T-helper 1 cell treated with Interleukin-12 subunit alpha and Interleukin-12 subunit beta and Interleukin-4 antibody, amounts not matched to agents 30 μg/mL and 1 μg/mL, for 36 hours (primary cell): ENCODE measurements around the gene SHROOM2.

Experiments
- H3K27ac Mint-ChIP-seq: one replicate; pipeline ENCODE4 v1.8.0; 2021; ENCODE audit warnings: mild to moderate bottlenecking, mixed read lengths
- H3K27me3 Mint-ChIP-seq: one replicate; pipeline ENCODE4 v1.8.0; 2021; ENCODE audit warnings: low read depth, mixed read lengths
- H3K36me3 Mint-ChIP-seq: one replicate; pipeline ENCODE4 v1.8.0; 2021; ENCODE audit warnings: low read depth, mixed read lengths
- H3K4me1 Mint-ChIP-seq: one replicate; pipeline ENCODE4 v1.8.0; 2021; ENCODE audit warnings: low read depth, mixed read lengths
- H3K4me3 Mint-ChIP-seq: one replicate; pipeline ENCODE4 v1.8.0; 2021; ENCODE audit warnings: mild to moderate bottlenecking, moderate library complexity, mixed read lengths
- H3K9me3 Mint-ChIP-seq: one replicate; pipeline ENCODE4 v1.8.0; 2021; ENCODE audit warnings: mixed read lengths

The SHROOM2 gene

DNA sequence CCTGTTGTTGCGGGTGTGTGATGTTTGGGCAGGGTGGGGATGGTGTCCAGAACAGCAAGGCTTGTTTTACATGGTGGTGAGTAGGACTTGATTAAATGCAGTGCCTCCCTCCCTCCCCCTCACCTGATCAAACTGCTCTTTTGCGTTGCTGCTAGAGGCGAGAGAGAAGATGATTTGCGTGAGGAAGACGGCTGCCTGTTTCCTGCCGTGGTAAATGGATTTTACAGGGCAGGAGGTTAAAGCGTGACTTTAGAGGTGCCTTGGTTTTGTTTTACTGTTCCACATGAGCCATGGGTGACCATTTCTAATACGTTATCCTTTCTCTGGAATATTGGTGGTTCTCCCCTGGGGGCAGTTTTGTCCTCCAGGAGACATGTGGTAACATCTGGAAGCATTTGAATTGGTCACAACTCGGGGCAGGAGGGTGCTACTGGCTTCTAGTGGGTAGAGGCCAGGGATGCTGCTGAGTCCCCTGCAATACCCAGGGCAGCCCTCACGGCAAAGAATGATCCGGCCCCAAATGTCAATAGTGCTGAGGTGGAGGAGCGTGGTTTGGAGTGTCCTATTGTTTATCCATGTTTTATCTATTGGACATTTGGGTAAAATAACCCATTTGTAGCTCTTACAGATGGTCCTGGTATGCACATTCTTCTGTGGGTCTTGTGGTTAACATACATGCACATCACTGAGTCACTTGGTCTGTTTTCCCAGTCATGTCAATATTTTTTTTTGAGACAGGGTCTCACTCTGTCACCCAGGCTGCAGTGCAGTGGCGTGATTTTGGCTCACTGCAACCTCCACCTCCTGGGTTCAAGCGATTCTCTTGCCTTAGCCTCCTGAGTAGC is 73.7 kb downstream of the SHROOM2 start:
- H3K4me3 Mint-ChIP-seq: no peak overlapping the region
- peaks cover 4% of the 10 kb centered on the region for H3K27me3 Mint-ChIP-seq
- H3K36me3 Mint-ChIP-seq: no peaks in the 10 kb centered on the region
- H3K9me3 Mint-ChIP-seq: no peaks in the 10 kb centered on the region
- no peak overlapping the region for H3K27ac Mint-ChIP-seq
- H3K4me1 Mint-ChIP-seq: no peaks in the 10 kb centered on the region

- Mint-ChIP-seq H3K36me3 (no peaks in the 10 kb centered on the region), H3K4me1 (no peaks in the 10 kb centered on the region), H3K27ac (no peak overlapping the region), H3K27me3 (peaks cover 4% of the 10 kb centered on the region), H3K4me3 (no peak overlapping the region), H3K9me3 (no peaks in the 10 kb centered on the region)
Observed at GRCh38 chrX:9860826-9861225, 74.6 kb downstream of the SHROOM2 start.

DNA sequence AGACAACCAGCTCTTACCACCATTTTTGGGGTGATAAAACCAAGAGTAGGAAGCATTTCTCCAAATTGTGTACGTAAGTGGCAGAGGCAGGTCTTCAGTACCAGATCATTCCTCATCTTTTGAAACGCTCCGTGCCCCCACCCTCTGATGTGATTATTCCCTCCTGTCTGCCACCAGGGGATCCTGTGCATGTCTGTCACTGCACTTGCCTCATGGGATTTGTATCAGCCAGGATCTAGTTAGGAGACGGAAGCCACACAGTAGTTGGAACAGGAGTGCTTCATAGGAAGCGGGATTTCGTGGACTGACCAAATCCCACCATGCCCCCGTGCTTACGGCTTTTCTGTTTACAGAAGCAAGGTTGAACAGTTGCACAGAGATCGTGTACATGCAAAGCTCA is 75.5 kb downstream of the SHROOM2 start:
- peaks cover 9% of the 10 kb centered on the region for H3K27me3 Mint-ChIP-seq
- no peak overlapping the region for H3K4me3 Mint-ChIP-seq
- no peak overlapping the region for H3K27ac Mint-ChIP-seq
- no peaks in the 10 kb centered on the region for H3K4me1 Mint-ChIP-seq
- H3K9me3 Mint-ChIP-seq: no peaks in the 10 kb centered on the region
- H3K36me3 Mint-ChIP-seq: no peaks in the 10 kb centered on the region

DNA sequence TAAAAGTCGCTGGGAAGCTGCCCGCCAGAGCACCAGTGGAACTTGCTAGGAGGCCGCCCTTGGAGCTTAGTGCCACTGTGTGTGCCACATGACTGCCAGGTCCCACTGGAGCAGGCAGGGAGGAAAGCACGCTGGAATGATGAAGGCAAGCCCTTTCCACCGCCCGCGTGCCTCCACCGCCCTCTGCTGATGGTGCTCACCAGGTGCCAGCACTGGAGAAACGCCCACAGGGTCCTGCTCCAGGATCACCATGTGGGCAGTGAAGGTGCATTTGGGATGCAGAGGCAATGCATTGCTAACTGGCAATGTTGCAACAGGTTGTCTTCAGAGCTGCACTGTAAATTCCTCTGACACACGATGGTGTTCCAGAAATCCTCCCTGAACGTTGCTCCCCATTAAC is 76.3 kb downstream of the SHROOM2 start:
- Mint-ChIP-seq H3K27ac (no peak overlapping the region), H3K4me1 (no peaks in the 10 kb centered on the region), H3K36me3 (no peaks in the 10 kb centered on the region), H3K4me3 (no peak overlapping the region), H3K9me3 (no peaks in the 10 kb centered on the region), H3K27me3 (peaks cover 17% of the 10 kb centered on the region)

- Mint-ChIP-seq H3K27me3 (peaks cover 22% of the 10 kb centered on the region), H3K27ac (no peak overlapping the region), H3K4me1 (no peaks in the 10 kb centered on the region), H3K9me3 (no peaks in the 10 kb centered on the region), H3K36me3 (no peaks in the 10 kb centered on the region), H3K4me3 (no peak overlapping the region)
Observed at GRCh38 chrX:9862953-9863352, 76.7 kb downstream of the SHROOM2 start.

GRCh38 chrX:9864011-9864410 is 77.8 kb downstream of the SHROOM2 start:
- no peak overlapping the region for H3K27ac Mint-ChIP-seq
- no peaks in the 10 kb centered on the region for H3K4me1 Mint-ChIP-seq
- no peaks in the 10 kb centered on the region for H3K36me3 Mint-ChIP-seq
- H3K9me3 Mint-ChIP-seq: no peaks in the 10 kb centered on the region
- peaks cover 22% of the 10 kb centered on the region for H3K27me3 Mint-ChIP-seq
- H3K4me3 Mint-ChIP-seq: no peak overlapping the region

DNA sequence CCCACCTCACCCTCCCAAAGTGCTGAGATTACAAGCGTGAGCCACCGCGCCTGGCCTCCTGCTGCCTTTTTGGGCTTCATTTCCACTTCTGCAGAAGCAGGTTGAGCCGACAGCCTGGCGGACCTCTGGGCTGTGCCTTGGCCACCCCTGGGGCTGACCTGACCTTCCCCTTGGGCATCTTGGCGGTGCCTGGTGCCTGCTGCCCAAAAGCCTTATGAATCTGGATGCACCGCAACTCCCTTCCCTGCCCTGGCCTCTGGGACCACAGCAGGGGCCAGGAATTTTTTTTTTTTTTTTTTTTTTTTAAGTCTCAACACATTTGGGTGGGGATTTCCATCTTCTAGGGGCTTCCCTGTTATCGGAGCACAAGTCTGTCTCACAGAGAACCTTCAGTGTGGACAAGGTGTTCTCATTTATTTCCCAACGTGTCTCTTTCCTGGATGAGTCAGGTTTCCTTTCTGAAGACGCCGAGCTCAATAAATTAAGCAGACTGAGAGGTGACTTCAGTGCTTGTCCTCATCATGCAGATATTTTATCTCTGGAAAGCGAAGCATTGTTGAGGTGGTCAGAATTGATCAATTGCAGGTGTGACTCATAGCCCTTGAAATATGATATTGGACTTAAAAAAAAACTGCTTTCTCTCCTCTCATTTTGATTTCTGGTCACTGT is 79.7 kb downstream of the SHROOM2 start:
- Mint-ChIP-seq H3K27ac (no peak overlapping the region), H3K4me1 (no peaks in the 10 kb centered on the region), H3K27me3 (peaks cover 18% of the 10 kb centered on the region)

DNA sequence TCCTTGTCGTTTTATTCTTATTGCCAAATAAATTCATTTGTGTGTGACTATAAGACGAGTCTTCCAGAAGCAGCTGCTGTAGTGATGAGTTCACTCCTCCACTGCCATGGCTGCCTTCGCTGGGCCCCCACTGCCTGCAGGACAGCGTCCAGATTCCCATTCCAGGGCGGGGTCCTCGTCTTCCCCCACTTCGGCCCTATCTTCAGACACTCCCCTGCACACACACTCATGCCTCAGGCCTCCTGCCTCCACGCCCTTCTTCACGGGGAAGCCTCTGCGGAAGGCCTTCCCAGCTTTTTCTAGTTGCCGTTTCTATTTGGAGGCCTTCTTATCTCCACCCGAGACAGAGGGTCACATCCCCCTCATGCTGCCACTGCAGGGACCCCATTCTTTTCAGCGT is 80.4 kb downstream of the SHROOM2 start:
- no peaks in the 10 kb centered on the region for H3K4me1 Mint-ChIP-seq
- H3K27me3 Mint-ChIP-seq: peaks cover 18% of the 10 kb centered on the region
- H3K9me3 Mint-ChIP-seq: no peaks in the 10 kb centered on the region
- H3K36me3 Mint-ChIP-seq: no peaks in the 10 kb centered on the region
- H3K4me3 Mint-ChIP-seq: no peak overlapping the region
- H3K27ac Mint-ChIP-seq: no peak overlapping the region

More for the DNA sequence above, 79.7 kb downstream of the SHROOM2 start:
- no peak overlapping the region for H3K4me3 Mint-ChIP-seq
- H3K36me3 Mint-ChIP-seq: no peaks in the 10 kb centered on the region
- H3K9me3 Mint-ChIP-seq: no peaks in the 10 kb centered on the region

- Mint-ChIP-seq H3K4me1 (no peaks in the 10 kb centered on the region), H3K27me3 (peaks cover 18% of the 10 kb centered on the region), H3K4me3 (no peak overlapping the region), H3K9me3 (no peaks in the 10 kb centered on the region), H3K27ac (no peak overlapping the region), H3K36me3 (no peaks in the 10 kb centered on the region)
Observed at GRCh38 chrX:9867226-9867625, 81.0 kb downstream of the SHROOM2 start.

DNA sequence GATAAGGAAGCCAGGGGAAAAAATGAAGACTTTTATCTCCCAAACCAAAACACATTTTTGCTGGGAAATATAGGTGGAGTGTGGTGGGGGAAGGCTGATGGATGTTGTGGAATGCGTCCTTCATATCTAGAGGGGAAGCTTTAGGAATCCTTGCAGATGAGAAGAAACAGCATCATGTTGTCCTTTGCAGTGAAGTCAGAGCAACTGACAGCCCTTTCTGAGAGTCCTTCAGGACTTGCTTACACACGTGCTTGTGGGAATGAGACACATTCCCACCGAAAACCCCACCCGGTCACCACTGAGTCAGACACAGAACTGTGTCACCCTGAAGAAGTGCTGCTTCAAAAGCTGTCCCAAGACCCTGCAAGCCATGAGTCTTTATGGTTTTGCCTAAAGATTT is 81.5 kb downstream of the SHROOM2 start:
- H3K4me3 Mint-ChIP-seq: no peak overlapping the region
- H3K9me3 Mint-ChIP-seq: no peaks in the 10 kb centered on the region
- peaks cover 20% of the 10 kb centered on the region for H3K27me3 Mint-ChIP-seq
- no peak overlapping the region for H3K27ac Mint-ChIP-seq
- H3K4me1 Mint-ChIP-seq: no peaks in the 10 kb centered on the region
- H3K36me3 Mint-ChIP-seq: no peaks in the 10 kb centered on the region

DNA sequence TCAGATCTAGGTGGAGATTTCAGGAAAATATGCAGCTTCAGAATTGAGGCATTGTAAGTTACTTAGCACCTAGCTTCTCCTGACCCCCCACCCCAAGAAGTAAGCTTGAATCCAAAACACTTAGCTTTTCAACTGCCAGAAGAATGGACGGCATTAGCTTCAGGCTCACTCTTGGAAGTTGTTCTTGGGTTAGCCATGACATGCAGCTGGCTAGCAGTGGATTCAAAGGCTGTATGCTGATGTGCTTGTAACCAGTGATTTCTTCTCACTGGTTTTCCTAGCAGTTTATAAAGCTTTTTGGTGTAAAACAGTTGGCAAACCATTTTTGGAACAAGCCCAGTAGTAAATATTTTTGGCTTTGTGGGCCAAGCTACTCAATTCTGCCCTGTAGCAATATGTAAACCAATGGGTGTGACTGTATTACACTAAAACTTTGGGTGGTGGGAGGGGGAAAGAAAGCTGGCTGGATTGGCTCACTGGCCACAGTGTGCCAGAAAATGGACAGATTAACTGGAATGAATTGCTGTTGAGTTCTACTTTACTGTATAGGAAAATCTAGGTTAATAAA is 85.6 kb downstream of the SHROOM2 start:
- Mint-ChIP-seq H3K27me3 (peaks cover 36% of the 10 kb centered on the region), H3K4me3 (no peak overlapping the region), H3K36me3 (no peaks in the 10 kb centered on the region), H3K9me3 (no peaks in the 10 kb centered on the region), H3K27ac (no peak overlapping the region), H3K4me1 (peaks cover 2% of the 10 kb centered on the region)

DNA sequence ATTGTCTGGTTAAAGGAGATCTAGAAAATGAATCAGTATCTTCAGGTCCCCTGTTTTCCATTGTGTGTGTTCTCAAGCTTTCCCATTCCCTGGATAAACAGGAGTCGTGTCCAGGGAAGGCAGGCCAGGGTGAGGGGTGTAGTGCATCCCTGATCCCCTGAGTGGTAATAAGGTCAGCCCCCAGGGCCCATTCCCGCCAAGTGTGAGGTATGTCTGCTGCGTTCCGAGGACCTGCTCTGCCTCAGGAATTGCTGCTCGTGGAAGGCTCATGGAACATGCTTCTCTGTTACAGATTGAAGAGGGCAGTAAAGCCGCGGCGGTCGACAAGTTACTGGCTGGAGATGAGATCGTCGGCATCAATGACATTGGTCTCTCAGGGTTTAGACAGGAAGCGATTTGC is 87.1 kb downstream of the SHROOM2 start:
- H3K27me3 Mint-ChIP-seq: peaks cover 27% of the 10 kb centered on the region
- no peak overlapping the region for H3K27ac Mint-ChIP-seq
- H3K36me3 Mint-ChIP-seq: no peaks in the 10 kb centered on the region
- no peaks in the 10 kb centered on the region for H3K9me3 Mint-ChIP-seq
- H3K4me1 Mint-ChIP-seq: peaks cover 2% of the 10 kb centered on the region
- H3K4me3 Mint-ChIP-seq: no peak overlapping the region

- Mint-ChIP-seq H3K36me3 (no peaks in the 10 kb centered on the region), H3K27ac (no peak overlapping the region), H3K27me3 (peaks cover 27% of the 10 kb centered on the region)
Observed at GRCh38 chrX:9873952-9874351, 87.7 kb downstream of the SHROOM2 start.

GRCh38 chrX:9874483-9874882 is 88.3 kb downstream of the SHROOM2 start:
- Mint-ChIP-seq H3K27ac (no peak overlapping the region), H3K9me3 (no peaks in the 10 kb centered on the region), H3K4me3 (no peak overlapping the region), H3K4me1 (peaks cover 2% of the 10 kb centered on the region), H3K36me3 (no peaks in the 10 kb centered on the region), H3K27me3 (peaks cover 27% of the 10 kb centered on the region)

More at GRCh38 chrX:9873952-9874351, 87.7 kb downstream of the SHROOM2 start:
- H3K4me1 Mint-ChIP-seq: peaks cover 2% of the 10 kb centered on the region
- H3K4me3 Mint-ChIP-seq: no peak overlapping the region
- no peaks in the 10 kb centered on the region for H3K9me3 Mint-ChIP-seq

GRCh38 chrX:9875801-9876200 is 89.6 kb downstream of the SHROOM2 start:
- Mint-ChIP-seq H3K27me3 (peaks cover 27% of the 10 kb centered on the region), H3K9me3 (no peaks in the 10 kb centered on the region), H3K4me1 (peaks cover 2% of the 10 kb centered on the region), H3K36me3 (no peaks in the 10 kb centered on the region), H3K27ac (no peak overlapping the region), H3K4me3 (no peak overlapping the region)
